ENCODE results near the gene STX18. TPM values are rescaled to one million over a fixed set of nuclear protein-coding genes. Genes with fewer than 3 reads are reported as not detected.
A peak's percentile ranks its signal among the peaks of the same experiment; 100 is the strongest.

The STX18 gene
- total RNA-seq, 2 donors from 2014 or later: 13.3 to 26.6 TPM

DNA sequence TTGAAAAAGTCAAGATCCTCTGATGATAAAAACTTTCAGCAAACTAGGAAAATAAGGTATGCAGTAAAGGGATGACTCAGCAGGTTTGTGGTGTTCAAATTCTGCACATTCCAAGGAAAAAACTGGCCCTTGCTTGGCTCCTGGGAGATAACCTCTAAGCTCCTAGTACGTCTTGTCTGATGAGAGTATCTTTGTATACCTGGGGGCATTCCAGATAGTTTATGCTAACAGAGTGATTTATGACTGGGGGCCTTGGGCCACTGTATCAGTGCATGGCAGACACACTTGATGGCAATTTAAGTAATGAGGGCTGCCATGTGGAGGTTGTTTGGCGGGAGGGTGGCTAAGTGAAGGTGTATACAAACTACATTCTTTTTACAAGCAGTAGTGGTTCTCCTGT is 98.0 kb downstream of the STX18 start:
- Mint-ChIP-seq H3K9me3 (no peaks in the 10 kb centered on the region), H3K27ac (peak overlapping the region in 1 of 2 donors; percentile 37), H3K36me3 (no peaks in the 10 kb centered on the region)
- DNase-seq (ENCODE audit: low spot score in 2 of 2) (no peak), ATAC-seq (no peak)

DNA sequence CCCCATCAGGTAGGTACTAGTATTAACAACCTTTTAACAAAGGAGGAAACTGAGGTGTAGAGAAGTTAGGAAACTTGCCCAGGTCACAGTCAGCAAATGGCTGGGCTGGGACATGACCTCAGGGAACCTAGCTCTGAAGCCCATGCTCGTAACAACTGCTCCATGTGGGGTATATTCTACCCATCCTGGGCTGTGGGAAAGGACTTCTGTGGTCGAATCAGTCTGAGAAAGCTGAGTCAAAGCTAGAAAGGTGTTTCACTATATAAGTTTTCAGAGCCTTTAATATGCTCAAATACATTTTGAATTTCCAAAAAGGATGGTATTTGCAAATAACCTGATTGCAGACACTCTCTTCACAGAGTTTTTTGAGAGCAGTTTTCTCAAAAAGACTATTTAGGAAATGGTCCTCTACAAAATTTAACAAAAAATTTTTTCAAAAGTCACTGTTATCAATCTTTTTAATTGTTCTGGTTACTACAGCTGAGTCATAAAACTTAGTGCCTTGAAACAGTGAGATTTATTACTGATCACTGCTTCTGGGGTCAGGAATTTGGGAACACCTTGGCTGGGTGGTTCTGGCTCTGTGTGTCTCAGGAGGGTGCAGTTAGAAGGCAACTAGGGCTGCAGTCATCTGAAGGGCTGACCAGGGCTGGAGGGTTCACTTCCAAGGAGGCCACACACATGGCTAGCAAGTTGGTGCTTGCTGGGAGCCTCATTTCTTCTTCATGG is 101.4 kb downstream of the STX18 start:
- ATAC-seq: no peak
- peaks cover 0 to 4% of the 10 kb centered on the region in 2 donors for H3K36me3 Mint-ChIP-seq
- no peak overlapping the region for H3K27ac Mint-ChIP-seq
- H3K9me3 Mint-ChIP-seq: no peaks in the 10 kb centered on the region
- DNase-seq (ENCODE audit: low spot score in 2 of 2): no peak

DNA sequence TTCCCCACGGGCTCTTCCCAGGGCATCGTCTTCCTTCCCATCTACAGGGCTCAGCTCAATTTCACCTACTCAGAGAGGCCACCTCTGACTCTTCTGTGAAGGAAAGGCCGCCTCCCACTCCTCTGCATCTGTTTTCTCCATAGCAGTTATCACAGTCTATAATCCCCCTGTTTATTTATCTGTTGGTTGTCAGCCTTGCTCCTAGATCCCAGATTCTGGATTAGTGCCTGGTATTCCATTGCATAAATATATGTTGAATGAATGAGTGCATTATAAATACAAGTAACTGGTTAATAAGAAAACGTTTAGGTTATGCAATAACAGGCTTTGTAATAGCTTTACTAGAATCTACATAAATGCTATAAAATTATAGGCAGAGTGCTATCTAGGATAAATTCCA is 102.1 kb downstream of the STX18 start:
- DNase-seq (ENCODE audit: low spot score in 2 of 2) (no peak), ATAC-seq (no peak)
- Mint-ChIP-seq H3K27ac (peak overlapping the region in 1 of 2 donors; percentile 65), H3K9me3 (no peaks in the 10 kb centered on the region), H3K36me3 (peaks cover 0 to 4% of the 10 kb centered on the region in 2 donors)

GRCh38 chr4:4438891-4439290 is 103.0 kb downstream of the STX18 start:
- no peak overlapping the region for H3K27ac Mint-ChIP-seq
- DNase-seq (ENCODE audit: low spot score in 2 of 2) (no peak), ATAC-seq (no peak)
- no peaks in the 10 kb centered on the region for H3K9me3 Mint-ChIP-seq
- H3K36me3 Mint-ChIP-seq: peaks cover 0 to 4% of the 10 kb centered on the region in 2 donors

GRCh38 chr4:4437798-4438470 is 103.9 kb downstream of the STX18 start:
- DNase-seq (ENCODE audit: low spot score in 2 of 2) (no peak), ATAC-seq (no peak)
- Mint-ChIP-seq H3K9me3 (no peaks in the 10 kb centered on the region), H3K36me3 (peaks cover 0 to 4% of the 10 kb centered on the region in 2 donors), H3K27ac (no peak overlapping the region)

- no peaks in the 10 kb centered on the region for H3K9me3 Mint-ChIP-seq
- peak in 1 of 2 donors; percentile 82 for ATAC-seq
- peak overlapping the region in 1 of 2 donors; percentile 44 for H3K27ac Mint-ChIP-seq
- no peak for DNase-seq (ENCODE audit: low spot score in 2 of 2)
- H3K36me3 Mint-ChIP-seq: peaks cover 0 to 4% of the 10 kb centered on the region in 2 donors
Measured at GRCh38 chr4:4436244-4436823, 105.5 kb downstream of the STX18 start.

DNA sequence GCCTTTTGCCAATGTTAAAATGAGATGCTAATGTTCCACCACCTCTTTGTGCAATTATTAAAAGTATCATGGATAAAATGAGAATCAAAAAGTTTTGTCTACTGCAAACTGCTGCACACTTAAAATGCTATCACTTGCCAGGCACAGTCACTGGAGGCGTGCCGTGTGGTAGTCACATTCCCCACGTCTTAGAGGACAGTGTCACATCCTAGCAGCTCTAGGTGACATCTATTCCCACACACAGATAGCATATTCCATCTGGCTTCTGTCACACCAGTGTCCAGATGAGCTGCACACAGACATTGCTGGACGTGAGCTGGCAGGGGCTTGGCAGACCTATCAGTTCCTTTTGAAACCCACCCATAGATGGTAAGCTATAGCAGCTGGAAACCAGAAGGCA is 107.9 kb downstream of the STX18 start:
- H3K27ac Mint-ChIP-seq: no peak overlapping the region
- ATAC-seq: no peak
- no peak for DNase-seq (ENCODE audit: low spot score in 2 of 2)
- H3K36me3 Mint-ChIP-seq: peaks cover 0 to 4% of the 10 kb centered on the region in 2 donors
- no peaks in the 10 kb centered on the region for H3K9me3 Mint-ChIP-seq

- H3K27ac Mint-ChIP-seq: no peak overlapping the region
- peaks cover 0 to 4% of the 10 kb centered on the region in 2 donors for H3K36me3 Mint-ChIP-seq
- DNase-seq (ENCODE audit: low spot score in 2 of 2): no peak
- ATAC-seq: no peak
- no peaks in the 10 kb centered on the region for H3K9me3 Mint-ChIP-seq
Measured at GRCh38 chr4:4432341-4433125, 109.3 kb downstream of the STX18 start.

GRCh38 chr4:4430492-4431195 is 111.2 kb downstream of the STX18 start:
- Mint-ChIP-seq H3K9me3 (no peaks in the 10 kb centered on the region), H3K36me3 (no peaks in the 10 kb centered on the region), H3K27ac (no peak overlapping the region)
- peak; percentile 72 to 82 for ATAC-seq
- peak in 1 of 2 donors; percentile 41 for DNase-seq (ENCODE audit: low spot score in 2 of 2)

GRCh38 chr4:4428966-4429875 is 112.6 kb downstream of the STX18 start:
- DNase-seq (ENCODE audit: low spot score in 2 of 2) (no peak), ATAC-seq (no peak)
- Mint-ChIP-seq H3K27ac (no peak overlapping the region), H3K36me3 (no peaks in the 10 kb centered on the region), H3K9me3 (no peaks in the 10 kb centered on the region)

DNA sequence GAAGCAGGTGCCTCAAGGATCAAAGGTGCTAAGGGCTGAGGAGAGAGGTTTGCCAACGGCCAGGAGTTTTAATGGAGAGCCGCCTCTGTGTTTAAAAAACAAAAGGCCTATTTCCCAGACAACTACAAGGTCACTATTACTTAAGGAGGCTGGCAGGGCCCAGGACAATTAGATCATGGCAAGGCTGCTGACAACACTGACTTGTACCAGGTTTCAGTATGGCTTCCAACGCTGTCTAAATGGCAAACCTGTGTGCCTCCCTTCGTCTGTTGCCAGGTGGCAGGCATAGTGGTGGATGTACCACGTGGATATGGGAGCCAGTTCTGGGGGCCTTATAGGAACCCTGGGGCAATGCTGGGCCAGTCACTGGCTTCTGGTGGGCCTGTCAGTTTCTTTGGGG is 114.0 kb downstream of the STX18 start:
- DNase-seq (ENCODE audit: low spot score in 2 of 2) (no peak), ATAC-seq (no peak)
- Mint-ChIP-seq H3K9me3 (no peaks in the 10 kb centered on the region), H3K27ac (no peak overlapping the region), H3K36me3 (no peaks in the 10 kb centered on the region)

- no peaks in the 10 kb centered on the region for H3K36me3 Mint-ChIP-seq
- ATAC-seq: no peak
- H3K9me3 Mint-ChIP-seq: no peaks in the 10 kb centered on the region
- DNase-seq (ENCODE audit: low spot score in 2 of 2): no peak
- no peak overlapping the region for H3K27ac Mint-ChIP-seq
Measured at GRCh38 chr4:4427121-4427870, 114.6 kb downstream of the STX18 start.

DNA sequence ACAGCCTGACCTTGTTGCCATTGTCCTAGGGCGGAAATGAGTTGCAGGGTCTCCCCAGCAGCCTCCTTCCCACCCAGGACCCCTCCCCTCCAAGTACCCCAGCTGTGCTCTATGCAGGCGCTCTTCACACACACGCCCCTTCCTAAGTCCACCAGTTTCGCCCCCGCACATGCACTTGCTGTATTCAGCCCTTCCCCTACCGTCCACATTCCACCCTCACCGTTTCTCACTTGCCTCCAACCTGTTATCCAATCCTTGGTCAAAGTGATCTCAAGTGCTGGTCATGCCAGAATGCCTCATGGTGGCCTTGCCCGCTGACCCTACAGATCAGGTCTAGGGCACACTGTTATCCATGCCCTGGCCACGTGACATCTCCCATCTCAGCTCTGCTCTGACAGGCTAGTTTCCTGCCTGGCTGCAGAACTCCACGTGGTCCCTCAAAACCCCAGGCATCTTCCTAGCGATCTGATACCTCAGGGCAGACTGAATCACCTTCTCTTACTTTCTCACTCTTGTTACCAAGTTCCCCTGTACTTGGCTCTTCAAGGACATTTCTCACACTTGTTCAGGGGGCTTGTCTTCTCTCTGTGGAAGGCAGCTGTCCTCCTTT is 115.2 kb downstream of the STX18 start:
- H3K27ac Mint-ChIP-seq: no peak overlapping the region

DNA sequence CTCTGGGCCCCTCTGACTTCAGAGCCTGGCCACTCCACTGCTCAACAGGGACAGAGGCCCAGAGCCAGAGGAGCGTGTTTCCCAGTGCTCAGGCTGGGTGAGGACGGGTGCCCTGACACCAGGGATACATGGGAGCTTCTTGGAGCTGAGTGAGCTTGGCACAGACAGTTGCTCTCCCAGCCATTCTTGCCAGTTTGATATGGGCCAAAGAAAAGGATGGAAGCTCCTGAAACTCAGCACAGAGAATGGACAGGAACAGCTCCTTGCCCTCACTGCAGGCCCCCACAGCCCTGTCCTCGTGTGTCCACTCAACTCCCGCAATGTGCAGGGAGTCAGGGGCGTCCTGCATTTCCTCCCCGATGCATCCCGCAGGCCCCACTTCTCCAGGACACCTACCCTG is 116.2 kb downstream of the STX18 start:
- ATAC-seq: no peak
- Mint-ChIP-seq H3K36me3 (peaks cover 4% of the 10 kb centered on the region in 2 donors), H3K27ac (no peak overlapping the region), H3K9me3 (no peaks in the 10 kb centered on the region)
- DNase-seq (ENCODE audit: low spot score in 2 of 2): no peak

More for the DNA sequence above, 115.2 kb downstream of the STX18 start:
- DNase-seq (ENCODE audit: low spot score in 2 of 2): no peak
- no peak for ATAC-seq
- no peaks in the 10 kb centered on the region for H3K36me3 Mint-ChIP-seq
- H3K9me3 Mint-ChIP-seq: no peaks in the 10 kb centered on the region
